Loucy (cell line): ENCODE results near the gene ARRDC2.
"Not testable (repeated sequence)": the region's sequence is repeated elsewhere in the genome, so short reads cannot be mapped to it uniquely, and the experiment has no call there.

Experiments
- H2AFZ ChIP-seq: fragments of 200-600 bp; sonication (generic); 2 replicates; pipeline ENCODE4 v1.6.0; 2016; ENCODE audit warnings: antibody characterized with exemption, mild to moderate bottlenecking, low read length, moderate library complexity
- H3F3A ChIP-seq: fragments of 200-600 bp; 2 replicates; pipeline ENCODE4 v1.6.0; 2016; ENCODE audit warnings: antibody characterized with exemption, low read depth, mild to moderate bottlenecking
- H3K27me3 ChIP-seq: fragments of 200-600 bp; sonication (generic); 2 replicates; pipeline ENCODE4 v1.6.1; 2014; ENCODE audit warnings: low read length, mild to moderate bottlenecking; ENCODE audit not compliant: insufficient read depth, poor library complexity, severe bottlenecking
- H3K36me3 ChIP-seq: fragments of 200-600 bp; sonication (generic); 2 replicates; pipeline ENCODE4 v1.6.1; 2016; ENCODE audit warnings: low read length; ENCODE audit not compliant: insufficient read depth
- H3K4me1 ChIP-seq: fragments of 200-600 bp; sonication (generic); 2 replicates; pipeline ENCODE4 v1.5.1; 2014; ENCODE audit warnings: low read length, mild to moderate bottlenecking; ENCODE audit not compliant: insufficient read depth, poor library complexity, severe bottlenecking
- H3K4me2 ChIP-seq: fragments of 200-600 bp; sonication (generic); 2 replicates; pipeline ENCODE4 v1.6.0; 2014; ENCODE audit warnings: antibody characterized with exemption, low read length, low read depth, mild to moderate bottlenecking; ENCODE audit not compliant: poor library complexity, severe bottlenecking
- H3K4me3 ChIP-seq: fragments of 200-600 bp; sonication (generic); 2 replicates; pipeline ENCODE4 v1.5.1; 2014; ENCODE audit warnings: low read length, mild to moderate bottlenecking, mixed read lengths; ENCODE audit not compliant: poor library complexity, severe bottlenecking
- H3K79me2 ChIP-seq: fragments of 200-600 bp; sonication (generic); 2 replicates; pipeline ENCODE4 v1.6.1; 2014; ENCODE audit warnings: low read length; ENCODE audit not compliant: insufficient read depth
- H3K9ac ChIP-seq: fragments of 200-600 bp; sonication (generic); 2 replicates; pipeline ENCODE4 v1.6.0; 2014; ENCODE audit warnings: mild to moderate bottlenecking, low read depth, low read length, moderate library complexity; ENCODE audit not compliant: poor library complexity, severe bottlenecking
- H3K9me2 ChIP-seq: fragments of 200-600 bp; sonication (generic); replicated peaks from 2 replicates; pipeline ENCODE4 v1.6.1; 2016; ENCODE audit warnings: low read depth, low read length, mixed read lengths
- H3K9me3 ChIP-seq: fragments of 200-600 bp; sonication (generic); 2 replicates; pipeline ENCODE4 v1.6.1; 2014; ENCODE audit warnings: mild to moderate bottlenecking, antibody characterized with exemption, low read length, low read depth; ENCODE audit not compliant: insufficient read depth
- H4K20me1 ChIP-seq: fragments of 200-600 bp; sonication (generic); 2 replicates; pipeline ENCODE4 v1.6.0; 2014; ENCODE audit warnings: antibody characterized with exemption, low read length, mild to moderate bottlenecking; ENCODE audit not compliant: insufficient read depth, poor library complexity, severe bottlenecking
- CTCF ChIP-seq: fragments of 200-600 bp; sonication (generic); conservative IDR thresholded peaks from 2 replicates; pipeline ENCODE4 v1.5.1; 2014; ENCODE audit warnings: mild to moderate bottlenecking, antibody characterized with exemption, low read length
- EZH2phosphoT487 ChIP-seq: fragments of 200-600 bp; IDR thresholded peaks from 2 replicates; pipeline ENCODE4 v1.6.1; 2018; ENCODE audit warnings: antibody characterized with exemption, mild to moderate bottlenecking, moderate library complexity, borderline replicate concordance

Gene ARRDC2

GRCh38 chr19:18023622-18024251 is 15.8 kb downstream of the ARRDC2 start:
- TF ChIP-seq EZH2phosphoT487 (no peak), CTCF (no peak)
- H3K9ac ChIP-seq = peak overlapping the region; percentile 97

GRCh38 chr19:18027151-18027550 is 19.2 kb downstream of the ARRDC2 start:
- no peaks in the 10 kb centered on the region for H3K27me3 ChIP-seq

More at GRCh38 chr19:18023622-18024251, 15.8 kb downstream of the ARRDC2 start:
- Histone ChIP-seq H3K9me2 (no peaks in the 10 kb centered on the region), H3K4me1 (peaks cover 23% of the 10 kb centered on the region), H3K36me3 (no peaks in the 10 kb centered on the region), H3K4me3 (peak overlapping the region; percentile 86), H3F3A (no peaks in the 10 kb centered on the region), H3K4me2 (peak overlapping the region; percentile 81), H4K20me1 (no peaks in the 10 kb centered on the region), H3K79me2 (peaks cover 16% of the 10 kb centered on the region), H2AFZ (no peak overlapping the region), H3K9me3 (no peaks in the 10 kb centered on the region), H3K27me3 (no peaks in the 10 kb centered on the region)

GRCh38 chr19:18029617-18030338 is 21.8 kb downstream of the ARRDC2 start:
- Histone ChIP-seq H3K27me3 (no peaks in the 10 kb centered on the region), H3K79me2 (no peaks in the 10 kb centered on the region), H3K9ac (no peak overlapping the region), H3K36me3 (no peaks in the 10 kb centered on the region), H3K9me2 (no peaks in the 10 kb centered on the region), H4K20me1 (no peaks in the 10 kb centered on the region), H3K4me3 (no peak overlapping the region), H3F3A (no peaks in the 10 kb centered on the region), H3K4me2 (no peak overlapping the region), H2AFZ (no peak overlapping the region), H3K9me3 (no peaks in the 10 kb centered on the region), H3K4me1 (peaks cover 8% of the 10 kb centered on the region)
- TF ChIP-seq EZH2phosphoT487 (no peak), CTCF (no peak)

More at GRCh38 chr19:18027151-18027550, 19.2 kb downstream of the ARRDC2 start:
- Histone ChIP-seq H3K4me3 (no peak overlapping the region), H2AFZ (no peak overlapping the region), H3K9me2 (no peaks in the 10 kb centered on the region), H3K4me1 (peaks cover 26% of the 10 kb centered on the region), H3K9me3 (no peaks in the 10 kb centered on the region), H3F3A (no peaks in the 10 kb centered on the region), H4K20me1 (no peaks in the 10 kb centered on the region), H3K79me2 (peaks cover 16% of the 10 kb centered on the region), H3K36me3 (no peaks in the 10 kb centered on the region), H3K9ac (no peak overlapping the region), H3K4me2 (no peak overlapping the region)
- TF ChIP-seq EZH2phosphoT487 = no peak
- TF ChIP-seq CTCF = no peak

GRCh38 chr19:18031401-18031800 is 23.4 kb downstream of the ARRDC2 start:
- H4K20me1 ChIP-seq, H3K27me3 ChIP-seq, H3F3A ChIP-seq, H3K4me3 ChIP-seq, H3K9me2 ChIP-seq, H3K9ac ChIP-seq, H3K9me3 ChIP-seq, H3K4me2 ChIP-seq, H3K36me3 ChIP-seq, H3K79me2 ChIP-seq, H3K4me1 ChIP-seq: not testable (repeated sequence)
- peak overlapping the region; percentile 82 for H2AFZ ChIP-seq

- H3K4me1 ChIP-seq, H3K36me3 ChIP-seq, H3K4me2 ChIP-seq, H4K20me1 ChIP-seq, H3K79me2 ChIP-seq, H2AFZ ChIP-seq, H3K9ac ChIP-seq, H3K9me3 ChIP-seq, H3F3A ChIP-seq, H3K9me2 ChIP-seq, H3K4me3 ChIP-seq, H3K27me3 ChIP-seq: not testable (repeated sequence)
These were observed 24.1 kb downstream of the ARRDC2 start for GRCh38 chr19:18032102-18032501.
